Measurements from ENCODE around the gene SDCCAG8. TPM values are rescaled to one million over a fixed set of nuclear protein-coding genes. Genes with fewer than 3 reads are reported as not detected.
A peak's percentile ranks its signal among the peaks of the same experiment; 100 is the strongest.
"Not testable (repeated sequence)": the region's sequence is repeated elsewhere in the genome, so short reads cannot be mapped to it uniquely, and the experiment has no call there.

Gene SDCCAG8
- total RNA-seq, 1 donor from 2014 or later: 19.8 TPM

DNA sequence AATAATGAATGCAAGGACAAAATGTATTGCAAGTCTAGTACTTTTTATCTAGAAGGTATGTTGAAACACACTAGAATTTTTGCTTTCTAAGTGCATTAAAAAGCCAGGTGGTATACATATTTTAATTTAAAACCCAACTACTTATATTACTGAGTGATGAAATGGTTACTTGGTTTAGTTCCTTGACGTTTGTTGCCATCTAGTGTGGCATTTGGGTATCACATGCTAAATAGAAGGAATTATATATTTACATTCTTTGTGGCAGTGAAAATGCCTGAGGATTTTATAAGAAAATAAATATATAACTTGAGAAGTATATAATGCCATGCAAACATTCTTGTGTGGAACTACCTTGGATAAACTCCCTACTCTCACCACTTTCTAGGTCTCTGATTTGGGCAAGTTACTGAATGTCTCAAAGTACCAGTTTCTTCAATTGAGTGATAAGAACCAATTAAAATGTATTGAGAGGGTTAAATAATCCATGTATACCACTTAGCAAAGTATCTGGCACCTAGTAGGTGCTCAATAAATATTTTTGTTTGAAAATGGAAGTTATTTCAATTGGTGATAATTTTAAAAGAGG is 69.6 kb downstream of the SDCCAG8 start:
- no peak overlapping the region for H3K4me3 Mint-ChIP-seq (ENCODE audit: unreplicated experiment)

DNA sequence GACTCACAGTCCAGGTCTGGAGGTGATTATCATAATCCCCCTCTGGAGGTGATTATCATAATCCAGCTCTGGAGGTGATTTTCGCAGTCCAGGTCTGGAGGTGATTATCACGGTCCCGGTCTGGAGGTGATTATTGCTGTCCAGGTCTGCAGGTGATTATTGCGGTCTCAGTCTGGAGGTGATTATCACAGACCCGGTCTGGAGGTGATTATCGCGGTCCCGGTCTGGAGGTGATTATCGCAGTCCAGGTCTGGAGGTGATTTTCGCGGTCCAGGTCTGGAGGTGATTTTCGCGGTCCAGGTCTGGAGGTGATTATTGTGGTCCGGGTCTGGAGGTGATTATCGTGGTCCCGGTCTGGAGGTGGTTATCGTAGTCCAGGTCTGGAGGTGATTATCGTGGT is 76.6 kb downstream of the SDCCAG8 start:
- DNase-seq (ENCODE audit: low spot score): no peak
- peaks cover 5% of the 10 kb centered on the region for H3K4me1 Mint-ChIP-seq (ENCODE audit: low read depth)
- H3K4me3 Mint-ChIP-seq (ENCODE audit: unreplicated experiment): no peak overlapping the region
- H3K27ac Mint-ChIP-seq (ENCODE audit: unreplicated experiment): no peak overlapping the region
- no peak for TF ChIP-seq CTCF (IDR thresholded peaks at IDR 0.05)
- H3K36me3 Mint-ChIP-seq (ENCODE audit: low read depth): peaks cover 39% of the 10 kb centered on the region
- no peaks in the 10 kb centered on the region for H3K9me3 Mint-ChIP-seq (ENCODE audit: low read depth)
- no peaks in the 10 kb centered on the region for H3K27me3 Mint-ChIP-seq (ENCODE audit: low read depth)

More for the DNA sequence above, 69.6 kb downstream of the SDCCAG8 start:
- H3K36me3 Mint-ChIP-seq (ENCODE audit: low read depth): peaks cover 5% of the 10 kb centered on the region
- peaks cover 4% of the 10 kb centered on the region for H3K4me1 Mint-ChIP-seq (ENCODE audit: low read depth)
- peak; percentile 96 for TF ChIP-seq CTCF (IDR thresholded peaks at IDR 0.05)
- DNase-seq (ENCODE audit: low spot score): no peak
- H3K27ac Mint-ChIP-seq (ENCODE audit: unreplicated experiment): no peak overlapping the region
- no peaks in the 10 kb centered on the region for H3K27me3 Mint-ChIP-seq (ENCODE audit: low read depth)
- H3K9me3 Mint-ChIP-seq (ENCODE audit: low read depth): no peaks in the 10 kb centered on the region

DNA sequence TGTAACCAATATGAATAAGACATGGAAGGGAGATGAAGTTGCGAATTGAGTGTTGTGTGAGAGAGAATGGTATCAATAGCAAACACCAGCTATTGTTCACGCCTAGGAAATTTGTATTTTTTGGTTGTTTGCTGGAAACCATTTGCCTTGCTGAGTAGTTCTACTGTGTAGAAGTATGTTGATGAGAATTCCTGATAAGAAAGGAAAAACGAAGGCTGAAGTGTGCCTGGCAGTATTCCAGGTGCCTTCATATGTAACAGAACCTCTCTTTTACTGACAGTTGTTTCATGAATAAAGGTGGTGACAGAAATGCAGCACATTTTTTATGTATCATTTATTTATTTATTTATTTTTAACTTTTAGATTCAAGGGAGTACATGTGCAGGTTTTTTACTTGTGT is 79.5 kb downstream of the SDCCAG8 start:
- Mint-ChIP-seq H3K4me1 (ENCODE audit: low read depth) (peaks cover 5% of the 10 kb centered on the region), H3K27ac (ENCODE audit: unreplicated experiment) (no peak overlapping the region), H3K36me3 (ENCODE audit: low read depth) (peaks cover 42% of the 10 kb centered on the region), H3K4me3 (ENCODE audit: unreplicated experiment) (no peak overlapping the region), H3K27me3 (ENCODE audit: low read depth) (no peaks in the 10 kb centered on the region), H3K9me3 (ENCODE audit: low read depth) (no peaks in the 10 kb centered on the region)
- no peak for TF ChIP-seq CTCF (IDR thresholded peaks at IDR 0.05)
- DNase-seq (ENCODE audit: low spot score): no peak

DNA sequence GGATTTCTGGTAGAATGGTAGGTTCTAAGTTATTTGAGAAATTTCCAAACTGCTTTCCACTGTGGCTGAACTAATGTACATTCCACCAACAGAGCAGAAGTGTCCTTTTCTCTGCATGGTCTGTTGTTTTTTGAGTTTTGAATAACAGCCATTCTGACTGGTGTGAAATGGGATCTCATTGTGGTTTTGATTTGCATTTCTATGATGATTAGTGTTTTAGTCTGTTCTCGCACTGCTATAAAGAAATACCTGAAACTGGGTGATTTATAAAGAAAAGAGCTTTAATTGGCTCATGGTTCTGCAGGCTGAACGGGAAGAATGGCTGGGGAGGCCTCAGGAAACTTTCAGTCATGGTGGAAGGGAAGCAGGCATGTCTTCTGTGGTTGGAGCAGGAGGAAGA is 80.3 kb downstream of the SDCCAG8 start:
- H3K4me3 Mint-ChIP-seq (ENCODE audit: unreplicated experiment): no peak overlapping the region
- no peaks in the 10 kb centered on the region for H3K9me3 Mint-ChIP-seq (ENCODE audit: low read depth)
- peaks cover 42% of the 10 kb centered on the region for H3K36me3 Mint-ChIP-seq (ENCODE audit: low read depth)
- H3K4me1 Mint-ChIP-seq (ENCODE audit: low read depth): peaks cover 5% of the 10 kb centered on the region
- H3K27me3 Mint-ChIP-seq (ENCODE audit: low read depth): no peaks in the 10 kb centered on the region
- no peak for DNase-seq (ENCODE audit: low spot score)
- no peak overlapping the region for H3K27ac Mint-ChIP-seq (ENCODE audit: unreplicated experiment)
- no peak for TF ChIP-seq CTCF (IDR thresholded peaks at IDR 0.05)

DNA sequence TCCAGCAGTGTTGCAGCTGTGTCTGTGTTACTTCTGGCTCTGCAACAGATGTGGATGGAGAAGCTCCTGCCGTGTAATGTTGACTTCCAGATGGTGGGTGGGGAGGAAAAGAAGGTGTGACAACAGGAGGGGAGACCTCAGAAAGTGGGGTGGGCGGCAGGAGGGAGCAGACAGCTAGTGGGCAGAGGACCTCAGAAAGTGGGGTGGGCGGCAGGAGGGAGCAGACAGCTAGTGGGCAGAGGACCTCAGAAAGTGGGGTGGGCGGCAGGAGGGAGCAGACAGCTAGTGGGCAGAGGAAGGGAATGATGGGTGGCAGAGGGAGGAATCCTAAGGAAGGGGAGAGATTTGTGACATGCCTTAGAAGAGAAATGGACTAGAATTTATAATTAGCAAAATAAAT is 83.0 kb downstream of the SDCCAG8 start:
- DNase-seq (ENCODE audit: low spot score); H3K27me3 Mint-ChIP-seq (ENCODE audit: low read depth); H3K4me1 Mint-ChIP-seq (ENCODE audit: low read depth); H3K9me3 Mint-ChIP-seq (ENCODE audit: low read depth); H3K27ac Mint-ChIP-seq (ENCODE audit: unreplicated experiment); H3K4me3 Mint-ChIP-seq (ENCODE audit: unreplicated experiment): not testable (repeated sequence)
- peaks cover 26% of the 10 kb centered on the region for H3K36me3 Mint-ChIP-seq (ENCODE audit: low read depth)

DNA sequence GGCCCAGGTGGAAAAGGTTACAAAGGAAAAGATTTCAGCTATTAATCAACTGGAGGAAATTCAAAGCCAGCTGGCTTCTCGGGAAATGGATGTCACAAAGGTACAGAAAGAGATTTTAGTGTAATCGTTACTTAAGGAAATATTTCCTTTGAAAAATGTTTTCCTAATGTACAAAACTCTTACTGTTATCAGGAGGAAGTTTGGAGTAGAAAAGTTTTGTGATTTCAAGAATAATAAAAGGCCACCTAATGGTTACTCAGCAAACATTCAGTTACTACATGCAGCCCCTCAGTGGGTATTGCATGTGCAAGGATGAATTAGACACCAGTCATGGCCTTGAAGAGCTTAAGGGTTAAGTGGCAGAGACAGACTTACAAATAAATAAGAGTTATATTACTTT is 85.2 kb downstream of the SDCCAG8 start:
- TF ChIP-seq CTCF (IDR thresholded peaks at IDR 0.05): no peak
- Mint-ChIP-seq H3K36me3 (ENCODE audit: low read depth) (peaks cover 13% of the 10 kb centered on the region), H3K4me1 (ENCODE audit: low read depth) (peaks cover 7% of the 10 kb centered on the region), H3K9me3 (ENCODE audit: low read depth) (no peaks in the 10 kb centered on the region), H3K4me3 (ENCODE audit: unreplicated experiment) (no peak overlapping the region), H3K27me3 (ENCODE audit: low read depth) (no peaks in the 10 kb centered on the region), H3K27ac (ENCODE audit: unreplicated experiment) (no peak overlapping the region)
- no peak for DNase-seq (ENCODE audit: low spot score)

Measured in chondrocyte (in vitro differentiated cells).